PC-9 (cell line): ENCODE measurements around the gene RAB29. TPM values are rescaled to one million over a fixed set of nuclear protein-coding genes. Genes with fewer than 3 reads are reported as not detected.

Experiments
- BruUV-seq: library from RNA; stranded (reverse); fragments of 400-500 nt; replicated peaks from 2 replicates; lab custom pipeline; 2021; lab: Mats Ljungman, UMichigan
- CTCF ChIA-PET: fragments of 300-600 bp; sonication (Branson Sonifier 250); formaldehyde crosslinking; loops from one replicate; lab custom pipeline; 2022; ENCODE audit warnings: antibody characterized with exemption; lab: Charles Lee
- POLR2A ChIA-PET: fragments of 300-600 bp; sonication (Branson Sonifier 250); formaldehyde crosslinking; loops from one replicate; lab custom pipeline; 2022; ENCODE audit warnings: antibody characterized with exemption; ENCODE audit not compliant: unreplicated experiment; lab: Charles Lee
- DNase-seq, 2 experiments: peaks; one replicate each; pipeline versions ENCODE4 v3.0.0 to v3.0.0-alpha.2; 2015 to 2022; ENCODE audit warnings: mixed read lengths in 1 of 2
- H2AFZ ChIP-seq: fragments of 200-600 bp; sonication (generic); 2 replicates; pipeline ENCODE4 v1.8.1; 2017; ENCODE audit warnings: antibody characterized with exemption
- H3F3A ChIP-seq: fragments of 200-600 bp; sonication (generic); 2 replicates; pipeline ENCODE4 v1.8.1; 2017; ENCODE audit warnings: antibody characterized with exemption, mild to moderate bottlenecking, low read depth; ENCODE audit not compliant: insufficient read depth
- H3K27ac ChIP-seq: fragments of 200-600 bp; sonication (generic); 2 replicates; pipeline ENCODE4 v1.6.1; 2016; ENCODE audit warnings: mixed run types
- H3K27me3 ChIP-seq: fragments of 200-600 bp; sonication (generic); 2 replicates; pipeline ENCODE4 v1.6.1; 2016; ENCODE audit warnings: low read depth, mixed run types; ENCODE audit not compliant: insufficient read depth
- H3K36me3 ChIP-seq: fragments of 200-600 bp; sonication (generic); 2 replicates; pipeline ENCODE4 v1.6.1; 2016; ENCODE audit warnings: low read depth, mixed run types
- H3K4me1 ChIP-seq: fragments of 200-600 bp; sonication (generic); replicated peaks from 2 replicates; pipeline ENCODE4 v1.6.1; 2016; ENCODE audit warnings: mixed run types; ENCODE audit not compliant: insufficient read depth
- H3K4me2 ChIP-seq: fragments of 200-600 bp; sonication (generic); 2 replicates; pipeline ENCODE4 v1.6.1; 2017; ENCODE audit warnings: mixed run types
- H3K4me3 ChIP-seq: fragments of 200-600 bp; sonication (generic); 2 replicates; pipeline ENCODE4 v1.6.1; 2016; ENCODE audit warnings: mixed run types
- H3K79me2 ChIP-seq: fragments of 200-600 bp; sonication (generic); 2 replicates; pipeline ENCODE4 v1.6.1; 2017; ENCODE audit warnings: low read depth, mixed run types
- H3K9me2 ChIP-seq: fragments of 200-600 bp; sonication (generic); 2 replicates; pipeline ENCODE4 v1.8.1; 2017; ENCODE audit warnings: mild to moderate bottlenecking; ENCODE audit not compliant: insufficient read depth
- H3K9me3 ChIP-seq: fragments of 200-600 bp; sonication (generic); 2 replicates; pipeline ENCODE4 v1.8.1; 2016; ENCODE audit warnings: low read depth; ENCODE audit not compliant: insufficient read depth
- H4K20me1 ChIP-seq: fragments of 200-600 bp; sonication (generic); 2 replicates; pipeline ENCODE4 v1.8.1; 2017; ENCODE audit not compliant: insufficient read depth
- CTCF ChIP-seq: fragments of 200-600 bp; sonication (generic); conservative IDR thresholded peaks from 2 replicates; pipeline ENCODE4 v1.6.1; 2017; ENCODE audit warnings: mixed run types, antibody characterized with exemption, mild to moderate bottlenecking, moderate library complexity
- EZH2 ChIP-seq: fragments of 200-600 bp; sonication (generic); IDR thresholded peaks from 2 replicates; pipeline ENCODE4 v1.8.0; 2017; ENCODE audit warnings: antibody characterized with exemption, low read depth
- intact Hi-C: fragments of 100-400 bp; cut with micrococcal nuclease; formaldehyde crosslinking; loops from one replicate; pipeline ENCODE4 v1.10.0; 2022; ENCODE audit not compliant: unreplicated experiment
- total RNA-seq: library from RNA; stranded (reverse); gene quantifications from 2 replicates; pipeline ENCODE4 v1.2.3, GENCODE V29; 2021

RAB29 gene
- total RNA-seq, 1 experiment from 2014 or later = 10.4 TPM

GRCh38 chr1:205809469-205809868 is 34.2 kb upstream of the RAB29 start:
- H3K4me2 ChIP-seq = no peak overlapping the region
- no TSS peak for BruUV-seq
- H3F3A ChIP-seq = no peaks in the 10 kb centered on the region
- H3K36me3 ChIP-seq = peaks cover 12% of the 10 kb centered on the region; the same call in 1 of the 2 replicates
- no peaks in the 10 kb centered on the region; the same call in 1 of the 2 replicates for H4K20me1 ChIP-seq
- peaks cover 14% of the 10 kb centered on the region for H3K4me1 ChIP-seq
- peaks cover 29% of the 10 kb centered on the region for H3K79me2 ChIP-seq
- H3K9me3 ChIP-seq = no peaks in the 10 kb centered on the region
- H3K9me2 ChIP-seq = no peaks in the 10 kb centered on the region; the same call in 1 of the 2 replicates
- CTCF ChIA-PET = no interaction called here
- intact Hi-C loops = no loop called here
- H3K4me3 ChIP-seq = no peak overlapping the region
- no peaks in the 10 kb centered on the region for H3K27me3 ChIP-seq
- TF ChIP-seq CTCF (no peak), EZH2 (no peak)
- DNase-seq = no peak
- no peak overlapping the region for H3K27ac ChIP-seq
- POLR2A ChIA-PET = no interaction called here
- H2AFZ ChIP-seq = no peak overlapping the region

- no TSS peak for BruUV-seq
- Histone ChIP-seq H3K4me2 (no peak overlapping the region), H2AFZ (no peak overlapping the region), H3K36me3 (peaks cover 12% of the 10 kb centered on the region; the same call in 1 of the 2 replicates), H4K20me1 (no peaks in the 10 kb centered on the region; the same call in none of the 2 replicates), H3K4me1 (no peaks in the 10 kb centered on the region), H3K27me3 (no peaks in the 10 kb centered on the region), H3K9me2 (no peaks in the 10 kb centered on the region; the same call in 1 of the 2 replicates), H3K9me3 (no peaks in the 10 kb centered on the region), H3F3A (no peaks in the 10 kb centered on the region), H3K79me2 (peaks cover 8% of the 10 kb centered on the region), H3K27ac (no peak overlapping the region), H3K4me3 (no peak overlapping the region)
- POLR2A ChIA-PET = no interaction called here
- no peak for TF ChIP-seq EZH2
- TF ChIP-seq CTCF = no peak
- intact Hi-C loops = no loop called here
- no peak for DNase-seq
- CTCF ChIA-PET = no interaction called here
Observed at GRCh38 chr1:205805082-205805711, 29.9 kb upstream of the RAB29 start.

GRCh38 chr1:205804605-205805004 is 29.3 kb upstream of the RAB29 start:
- Histone ChIP-seq H4K20me1 (no peaks in the 10 kb centered on the region; the same call in none of the 2 replicates), H3K27ac (no peak overlapping the region), H3K36me3 (peaks cover 8% of the 10 kb centered on the region; the same call in 1 of the 2 replicates), H3K4me3 (no peak overlapping the region), H3K27me3 (no peaks in the 10 kb centered on the region), H3F3A (no peaks in the 10 kb centered on the region), H3K79me2 (peaks cover 7% of the 10 kb centered on the region; the same call in 1 of the 2 replicates), H3K4me2 (no peak overlapping the region), H3K4me1 (no peaks in the 10 kb centered on the region), H2AFZ (no peak overlapping the region), H3K9me3 (no peaks in the 10 kb centered on the region), H3K9me2 (no peaks in the 10 kb centered on the region; the same call in 1 of the 2 replicates)
- CTCF ChIA-PET = no interaction called here
- POLR2A ChIA-PET = interaction anchor here (0.6 kb wide), 1 partner anchor 10 kb away, joined by 8 read pairs; no protein-coding TSS in a partner anchor
- no peak for DNase-seq
- intact Hi-C loops = no loop called here
- TF ChIP-seq EZH2 = no peak
- TF ChIP-seq CTCF = no peak
- BruUV-seq = no TSS peak
